HG02571 (cell line): ENCODE results near the gene LPCAT1.

Experiments
- ATAC-seq: cut with Tn5 transposase; IDR thresholded peaks from one replicate; pipeline ENCODE4 v1.9.1; 2021; ENCODE audit warnings: mild to moderate bottlenecking, moderate library complexity; ENCODE audit not compliant: unreplicated experiment

LPCAT1 gene

DNA sequence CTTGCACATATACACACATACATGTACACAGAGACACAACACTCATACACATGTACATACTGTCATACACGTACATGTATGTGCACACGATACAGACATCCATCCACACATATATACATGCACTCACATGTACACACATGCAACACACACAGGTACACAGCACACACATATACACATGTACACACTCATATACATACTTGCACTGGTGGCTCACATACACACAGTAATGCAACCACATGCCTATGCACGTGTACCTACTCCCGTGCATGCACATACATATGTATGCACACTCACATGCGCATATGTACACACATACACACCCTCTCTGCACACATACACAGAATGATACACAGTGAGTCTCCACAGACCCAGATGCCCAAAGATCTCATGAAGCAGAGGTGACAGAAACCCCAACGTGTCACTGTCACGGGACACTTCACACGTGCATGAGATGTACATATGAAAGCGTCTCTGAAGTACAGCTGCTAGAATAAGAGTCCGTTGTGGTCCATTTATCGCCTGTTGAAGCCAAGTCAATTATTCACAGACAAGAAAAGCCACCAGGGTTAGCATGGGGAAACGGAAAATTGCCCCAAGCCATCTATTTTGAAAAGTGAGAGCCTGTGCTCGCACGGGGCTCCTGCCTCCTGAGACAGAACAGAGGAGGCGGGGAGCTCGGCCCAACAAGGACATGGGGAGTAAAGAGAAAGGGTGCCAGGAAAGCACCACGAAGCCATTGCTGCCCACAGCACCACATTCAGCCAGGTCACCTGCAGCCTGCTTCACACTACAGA lies 24.9 kb downstream of the LPCAT1 start:
- peak; percentile 26 for ATAC-seq

- ATAC-seq, result peak; percentile 32
Measured at GRCh38 chr5:1497795-1498622, 25.8 kb downstream of the LPCAT1 start.

GRCh38 chr5:1497242-1497777 lies 26.4 kb downstream of the LPCAT1 start:
- ATAC-seq, result peak; percentile 40

DNA sequence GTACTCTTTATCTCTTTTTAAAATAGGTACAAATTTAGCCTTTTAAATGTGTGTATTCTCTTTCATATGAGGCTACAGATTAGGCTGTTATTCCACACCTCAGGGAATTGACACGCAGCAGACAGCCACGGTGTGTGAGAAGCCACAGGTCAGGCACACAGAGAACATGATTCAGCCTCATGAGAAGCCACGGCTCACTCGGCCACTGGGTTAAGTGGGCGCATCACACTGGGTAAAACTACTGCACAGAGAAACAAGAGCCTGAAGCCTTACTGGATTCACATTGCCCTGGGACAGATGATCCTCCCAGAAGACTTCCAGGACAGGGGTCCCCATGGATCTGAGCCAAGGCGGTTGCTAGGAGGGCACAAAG lies 28.2 kb downstream of the LPCAT1 start:
- ATAC-seq, result no peak

DNA sequence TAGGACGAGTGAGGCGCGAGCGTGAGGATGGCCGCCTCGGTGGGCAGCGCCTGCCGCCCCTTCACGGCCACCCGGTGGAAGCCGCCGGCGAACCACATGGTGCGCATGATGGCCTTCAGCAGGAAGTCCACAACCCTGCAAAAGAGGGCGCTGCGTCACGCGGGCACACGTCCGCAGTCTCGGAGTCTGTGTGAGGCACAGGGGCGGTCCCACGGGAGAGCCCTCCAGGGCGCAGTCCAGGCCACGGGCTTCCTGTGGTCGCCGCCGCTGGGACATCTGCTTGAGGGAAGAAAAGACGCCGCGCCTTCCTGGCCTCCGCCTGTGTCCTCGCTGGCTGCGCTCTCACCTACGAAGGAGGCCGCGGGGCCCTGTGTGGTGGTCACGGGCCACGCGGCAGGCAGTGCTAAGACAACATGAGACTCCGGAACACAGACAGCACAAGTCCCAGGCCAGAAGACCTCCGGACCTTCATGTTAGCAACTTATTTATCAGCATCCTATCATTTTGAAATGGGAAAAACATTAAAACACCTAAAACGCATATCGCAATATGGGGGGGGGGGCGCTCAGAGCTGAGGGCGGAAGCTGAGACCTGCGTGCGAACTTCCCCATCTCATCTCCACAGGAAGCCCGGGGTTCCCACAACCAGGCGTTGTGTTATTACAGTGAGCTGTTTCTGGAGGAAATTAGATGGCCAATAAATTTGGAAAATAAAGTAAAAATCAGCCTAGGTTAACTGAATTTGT lies 28.8 kb downstream of the LPCAT1 start:
- ATAC-seq, result peak; percentile 19

DNA sequence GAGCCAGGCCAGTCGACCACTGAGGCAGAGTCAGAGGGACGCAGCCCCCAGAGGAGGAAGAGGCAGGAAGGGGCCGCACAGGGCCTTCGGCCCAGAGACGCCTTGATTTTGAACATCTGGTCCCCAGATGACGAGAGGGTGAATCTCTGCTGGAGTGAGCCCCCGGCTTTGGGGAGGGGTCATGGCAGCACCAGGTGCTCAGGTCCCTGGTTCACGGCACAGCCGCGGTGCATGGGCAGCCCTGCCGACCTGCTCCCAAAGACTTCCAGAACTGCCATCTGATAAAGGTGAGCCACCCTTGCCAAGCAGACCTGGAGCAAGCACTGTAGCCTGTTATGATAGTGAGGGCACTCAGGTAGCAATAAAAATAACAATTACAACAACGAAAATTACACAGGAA lies 29.8 kb downstream of the LPCAT1 start:
- ATAC-seq, result no peak

GRCh38 chr5:1493413-1493812 lies 30.3 kb downstream of the LPCAT1 start:
- no peak for ATAC-seq

- no peak for ATAC-seq
Measured at GRCh38 chr5:1492757-1493156, 31.0 kb downstream of the LPCAT1 start.

DNA sequence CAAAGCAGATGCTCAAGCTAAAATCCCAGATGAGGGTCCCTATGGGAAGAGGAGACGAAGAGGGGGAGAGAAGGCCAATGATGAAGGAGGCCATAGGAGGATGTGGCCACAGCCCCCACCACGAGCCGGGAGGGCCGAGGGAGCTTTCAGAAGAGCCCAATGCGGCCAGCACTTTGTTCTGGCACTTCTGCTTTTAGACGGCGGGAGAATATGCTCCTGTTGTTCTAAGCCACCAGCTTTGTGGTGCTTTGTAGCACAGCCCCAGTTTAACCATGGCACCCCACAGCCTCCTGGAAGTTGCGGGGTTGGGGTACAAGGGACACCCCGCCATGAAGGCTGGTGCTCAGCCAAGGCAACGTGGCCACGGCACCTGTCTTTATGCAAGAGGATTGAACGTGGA lies 33.4 kb downstream of the LPCAT1 start:
- ATAC-seq, result no peak

DNA sequence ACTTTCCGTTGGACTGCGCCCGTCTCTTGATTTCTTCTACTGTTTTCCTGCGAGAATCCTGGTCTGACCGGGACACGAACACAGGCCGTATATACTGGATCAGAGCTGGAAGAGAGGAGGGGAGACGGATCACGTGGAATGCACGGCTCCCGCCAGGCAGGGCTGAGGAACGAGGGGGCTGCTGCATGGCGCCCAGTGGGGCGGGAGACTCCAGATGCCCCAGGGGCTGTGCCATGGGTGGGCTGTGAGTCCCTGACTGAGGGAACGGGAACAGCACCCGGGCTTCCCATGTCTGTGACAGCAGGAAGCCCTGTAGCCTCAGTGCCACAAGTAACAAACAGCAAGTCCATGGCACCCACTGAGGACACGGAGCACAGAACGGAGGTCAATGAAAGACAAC lies 34.0 kb downstream of the LPCAT1 start:
- no peak for ATAC-seq

- peak; percentile 46 for ATAC-seq
Measured at GRCh38 chr5:1488882-1489680, 34.7 kb downstream of the LPCAT1 start.

GRCh38 chr5:1487079-1487764 lies 36.5 kb downstream of the LPCAT1 start:
- ATAC-seq, result no peak

DNA sequence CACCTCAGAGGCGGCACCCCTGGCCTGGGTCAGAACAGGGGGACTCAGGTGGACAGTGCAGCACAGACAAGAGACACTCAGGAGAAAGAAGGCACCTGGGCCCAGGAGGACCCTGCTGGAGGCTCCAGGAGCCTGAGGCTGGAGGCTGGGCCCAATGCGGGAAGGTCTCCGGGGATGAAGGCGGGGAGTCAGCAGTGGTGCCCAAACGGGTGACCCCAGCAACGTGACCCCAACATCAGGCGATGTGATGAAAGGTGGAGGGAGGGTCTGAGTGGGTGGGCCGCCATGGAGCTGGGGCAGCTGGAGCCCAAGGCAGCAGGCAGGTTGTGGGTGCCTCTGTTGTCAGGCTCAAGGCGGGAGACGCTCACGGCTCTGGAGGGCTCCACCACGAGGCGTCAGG lies 37.5 kb downstream of the LPCAT1 start:
- ATAC-seq, result no peak

DNA sequence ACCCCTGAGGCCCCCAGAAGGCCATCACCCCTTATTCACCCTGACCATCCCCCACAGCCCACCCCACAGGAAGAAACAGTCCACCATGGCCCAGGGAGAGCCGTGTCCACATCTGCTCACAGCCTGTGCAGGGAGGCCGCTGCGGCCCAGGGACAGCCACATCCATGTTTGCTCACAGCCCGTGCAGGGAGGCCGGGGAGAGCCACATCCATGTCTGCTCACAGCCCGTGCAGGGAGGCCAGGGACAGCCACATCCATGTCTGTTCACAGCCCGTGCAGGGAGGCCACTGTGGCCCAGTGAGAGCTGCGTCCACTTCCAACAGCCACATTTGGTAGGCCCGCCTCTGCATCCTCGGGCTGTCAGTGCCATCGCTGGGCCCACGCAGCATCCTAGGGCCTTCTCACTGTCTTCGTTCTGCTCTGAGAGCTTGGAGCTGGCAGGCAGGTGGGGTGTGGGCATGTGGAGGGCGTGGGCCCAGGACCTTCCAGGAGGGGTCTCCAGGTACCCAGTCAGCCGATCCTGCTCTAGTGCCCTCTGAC lies 38.1 kb downstream of the LPCAT1 start:
- no peak for ATAC-seq

DNA sequence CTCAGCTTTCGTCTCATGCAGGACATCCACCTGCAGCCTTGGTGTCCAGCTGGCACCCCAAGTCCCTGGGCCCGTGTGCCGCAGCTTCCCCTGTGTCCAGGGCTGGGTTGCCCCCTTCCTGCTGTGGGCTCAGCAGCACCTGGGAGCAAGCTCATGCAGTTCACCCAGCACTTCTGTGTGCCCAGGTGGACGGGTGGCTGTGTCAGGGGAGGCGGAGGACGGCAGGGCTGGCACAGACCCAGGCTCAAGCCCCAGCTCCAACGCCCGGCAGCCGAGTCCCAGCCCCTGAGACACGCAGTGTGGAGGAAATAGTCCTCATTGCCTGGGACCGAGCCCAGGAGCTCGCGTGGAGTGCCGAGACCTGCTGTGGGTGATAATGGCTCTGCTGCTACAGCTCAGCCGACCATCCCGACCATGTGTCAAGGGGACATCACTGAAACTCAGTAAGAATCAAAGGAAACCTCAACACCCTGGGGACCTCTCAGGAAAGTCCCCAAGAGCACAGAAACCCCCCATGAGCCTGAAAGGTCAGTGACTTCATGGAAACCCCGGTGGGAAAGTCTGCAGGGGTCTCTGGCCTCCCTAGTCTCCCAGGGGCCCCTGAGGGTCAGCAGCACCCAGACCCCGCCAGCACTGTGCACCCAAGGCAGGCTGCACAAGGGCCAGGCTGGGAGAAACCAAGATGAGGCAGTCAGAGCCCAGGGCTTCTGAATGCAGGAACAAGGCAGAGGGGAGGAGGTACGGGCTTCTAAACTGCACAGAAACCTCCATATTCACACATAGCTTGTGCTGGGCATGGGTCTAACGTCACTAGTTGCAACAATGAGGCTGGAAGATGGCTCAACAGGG lies 38.8 kb downstream of the LPCAT1 start:
- ATAC-seq, result peak; percentile 50

DNA sequence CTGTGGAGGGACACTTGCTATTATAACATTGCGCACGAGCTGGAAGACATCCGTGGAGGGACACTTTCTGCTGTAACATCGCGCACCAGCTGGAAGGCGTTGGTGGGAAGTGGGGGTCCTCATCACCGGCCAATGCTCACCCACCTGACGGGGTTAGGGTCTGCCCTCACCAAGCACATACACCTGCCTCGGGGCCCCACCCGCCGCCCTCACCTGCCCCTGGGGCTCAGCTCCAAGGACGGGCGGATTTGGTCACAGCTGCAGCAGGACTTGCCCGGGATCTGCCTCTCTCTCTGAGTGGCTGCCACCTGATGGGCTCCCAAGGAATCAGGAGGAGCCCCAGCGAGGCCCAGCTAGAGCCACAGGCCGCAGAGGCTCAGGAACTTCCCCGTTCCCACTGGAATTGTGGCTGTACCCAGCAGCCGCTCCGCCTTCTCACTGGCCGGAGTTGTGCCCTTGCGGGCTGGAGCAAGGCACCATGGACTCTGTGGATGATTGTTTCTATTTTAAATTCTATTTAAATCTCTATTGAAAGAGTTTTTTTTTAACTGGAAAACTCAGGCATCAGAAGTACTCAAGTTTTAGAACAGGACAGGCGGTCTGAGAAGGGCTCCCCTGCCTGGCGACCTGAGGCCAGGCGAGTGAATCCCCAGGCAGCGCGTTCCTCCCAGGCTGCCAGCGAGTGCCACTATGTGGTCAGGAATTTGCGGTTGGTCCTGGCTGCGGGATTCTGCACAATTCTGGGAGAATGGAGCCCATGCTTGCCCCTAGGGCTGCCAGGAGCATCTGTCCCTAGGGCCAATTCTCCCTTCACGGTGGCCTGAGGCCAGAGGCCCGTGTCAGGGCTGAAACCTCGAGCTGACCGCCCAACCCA lies 39.7 kb downstream of the LPCAT1 start:
- ATAC-seq, result no peak

GRCh38 chr5:1483064-1483463 lies 40.7 kb downstream of the LPCAT1 start:
- ATAC-seq, result no peak

- ATAC-seq, result no peak
Measured at GRCh38 chr5:1481959-1482331, 41.8 kb downstream of the LPCAT1 start.
